HG03432 (cell line): ENCODE data around the gene PRAMEF27.
"Not testable (repeated sequence)": the region's sequence is repeated elsewhere in the genome, so short reads cannot be mapped to it uniquely, and the experiment has no call there.

Experiments used
- ATAC-seq: cut with Tn5 transposase; IDR thresholded peaks from one replicate; pipeline ENCODE4 v1.9.1; 2021; ENCODE audit warnings: mild to moderate bottlenecking, moderate library complexity; ENCODE audit not compliant: unreplicated experiment

PRAMEF27 gene

GRCh38 chr1:13056475-13056874 is at the start of gene PRAMEF27:
Gene PRAMEF27, minus strand, starts transcription at chr1:13056575. Its CDS starts 2,916 bp downstream, at chr1:13053659.
- not testable (repeated sequence) for ATAC-seq

DNA sequence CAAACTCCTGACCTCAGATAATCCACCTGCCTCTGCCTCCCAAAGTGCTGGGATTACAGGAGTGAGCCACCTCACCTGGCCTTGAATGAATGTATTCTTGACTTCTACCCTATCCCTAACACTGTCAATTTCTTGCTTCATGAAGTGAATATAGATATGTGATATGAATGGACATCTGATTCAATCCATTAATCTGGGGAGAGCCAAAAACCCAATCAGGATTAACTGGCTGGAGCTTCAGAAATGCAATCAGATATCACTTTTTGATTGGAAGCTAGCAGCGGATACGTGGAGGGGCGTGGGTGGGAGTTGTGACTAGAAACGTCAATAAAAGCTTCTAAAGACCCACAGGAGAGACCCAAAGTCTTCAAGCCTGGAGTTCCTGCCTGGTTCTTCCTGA is 14.1 kb upstream of the PRAMEF27 start, which contains the start of gene PRAMEF25:
Gene PRAMEF25 (plus strand): TSS at position 301 of the 400 bp plus-strand sequence. CDS start 2,920 bp downstream, outside the sequence.
- ATAC-seq: not testable (repeated sequence)

GRCh38 chr1:13019846-13020245 is 36.5 kb downstream of the PRAMEF27 start:
- not testable (repeated sequence) for ATAC-seq

GRCh38 chr1:13011932-13012331 is 44.4 kb downstream of the PRAMEF27 start:
- ATAC-seq: not testable (repeated sequence)

GRCh38 chr1:13009348-13009747 is 47.0 kb downstream of the PRAMEF27 start:
- not testable (repeated sequence) for ATAC-seq

- not testable (repeated sequence) for ATAC-seq
Measured at GRCh38 chr1:13005732-13006131, 50.6 kb downstream of the PRAMEF27 start.
